CD14-positive monocyte (primary cell): Measurements from ENCODE around the gene KLRK1. TPM values are rescaled to one million over a fixed set of nuclear protein-coding genes. Genes with fewer than 3 reads are reported as not detected.

Experiments
- DNase-seq, 3 donors: peaks; one replicate each; pipeline ENCODE4 v3.0.0-alpha.2; 2011 to 2022
- H2AFZ ChIP-seq: 2 replicates; pipeline ENCODE4 v1.6.0; 2012; ENCODE audit warnings: mild to moderate bottlenecking, low read depth, low read length, inconsistent platforms; ENCODE audit not compliant: insufficient read depth, poor library complexity, severe bottlenecking
- H3K27ac ChIP-seq, 2 donors: 1 replicate in 1 of 2; 2 replicates in 1 of 2; pipeline ENCODE4 v1.5.1; 2012 to 2013; ENCODE audit warnings: low read length in 2 of 2, control low read depth in 1 of 2, inconsistent platforms in 1 of 2, low read depth in 1 of 2, mild to moderate bottlenecking in 1 of 2
- H3K27me3 ChIP-seq, 2 donors: one replicate each; pipeline versions ENCODE4 v1.6.0 to v1.6.1; 2011 to 2013; ENCODE audit warnings: low read length in 2 of 2; ENCODE audit not compliant: control insufficient read depth in 2 of 2, insufficient read depth in 2 of 2
- H3K36me3 ChIP-seq, 2 donors: replicated peaks in 1 of 2; 1 replicate in 1 of 2; 2 replicates in 1 of 2; pipeline versions ENCODE4 v1.5.1 to v1.6.1; 2012 to 2013; ENCODE audit warnings: low read length in 2 of 2, control low read depth in 1 of 2, inconsistent platforms in 1 of 2, mild to moderate bottlenecking in 1 of 2; ENCODE audit not compliant: insufficient read depth in 2 of 2, control insufficient read depth in 1 of 2
- H3K4me1 ChIP-seq, 2 donors: 1 replicate in 1 of 2; 2 replicates in 1 of 2; pipeline versions ENCODE4 v1.5.1 to v1.6.1; 2012 to 2013; ENCODE audit warnings: low read length in 2 of 2, control low read depth in 1 of 2, inconsistent platforms in 1 of 2, mild to moderate bottlenecking in 1 of 2, moderate library complexity in 1 of 2; ENCODE audit not compliant: insufficient read depth in 2 of 2, control insufficient read depth in 1 of 2
- H3K4me2 ChIP-seq: replicated peaks from 2 replicates; pipeline ENCODE3; 2012; ENCODE audit warnings: low read length, moderate library complexity, mild to moderate bottlenecking; ENCODE audit not compliant: poor library complexity, severe bottlenecking; ENCODE audit errors: extremely low read depth
- H3K4me3 ChIP-seq, 3 experiments: fragments of 200-600 bp in 1 of 3; sonication (generic) in 1 of 3; replicated peaks in 1 of 3; 1 replicate in 2 of 3; 2 replicates in 1 of 3; pipeline ENCODE4 v1.5.1; 2011 to 2013; ENCODE audit warnings: low read length in 3 of 3, mild to moderate bottlenecking in 3 of 3, control low read depth in 2 of 3, low read depth in 2 of 3, inconsistent platforms in 1 of 3, moderate library complexity in 1 of 3
- H3K79me2 ChIP-seq: 2 replicates; pipeline ENCODE4 v1.6.0; 2012; ENCODE audit warnings: mild to moderate bottlenecking, control low read depth, inconsistent platforms, low read length, moderate library complexity; ENCODE audit not compliant: insufficient read depth
- H3K9ac ChIP-seq: 2 replicates; pipeline ENCODE4 v1.6.0; 2017; ENCODE audit warnings: low read length, mild to moderate bottlenecking; ENCODE audit not compliant: insufficient read depth, poor library complexity, severe bottlenecking
- H3K9me3 ChIP-seq, 2 donors: replicated peaks in 1 of 2; 1 replicate in 1 of 2; 2 replicates in 1 of 2; pipeline versions ENCODE4 v1.5.1 to v1.6.1; 2012 to 2013; ENCODE audit warnings: low read length in 2 of 2, control low read depth in 1 of 2; ENCODE audit not compliant: control insufficient read depth in 1 of 2, insufficient read depth in 1 of 2
- H4K20me1 ChIP-seq: 2 replicates; pipeline ENCODE4 v1.6.0; 2012; ENCODE audit warnings: mild to moderate bottlenecking, low read length, control low read depth, moderate library complexity; ENCODE audit not compliant: insufficient read depth
- H3K27ac Mint-ChIP-seq, 7 donors: one replicate each; pipeline ENCODE4 v1.8.0; 2020; ENCODE audit warnings: mild to moderate bottlenecking in 7 of 7, mixed read lengths in 7 of 7, moderate library complexity in 6 of 7, inconsistent platforms in 2 of 7
- H3K27me3 Mint-ChIP-seq, 3 donors: one replicate each; pipeline ENCODE4 v1.8.0; 2021 to 2022; ENCODE audit warnings: low read depth in 3 of 3, mild to moderate bottlenecking in 3 of 3, mixed read lengths in 3 of 3, moderate library complexity in 3 of 3, inconsistent platforms in 1 of 3
- H3K36me3 Mint-ChIP-seq, 2 donors: one replicate each; pipeline ENCODE4 v1.8.0; 2020; ENCODE audit warnings: mixed read lengths in 2 of 2, inconsistent platforms in 1 of 2, mild to moderate bottlenecking in 1 of 2
- H3K4me1 Mint-ChIP-seq: one replicate; pipeline ENCODE4 v1.8.0; 2020; ENCODE audit warnings: mild to moderate bottlenecking, mixed read lengths
- H3K4me3 Mint-ChIP-seq, 2 donors: one replicate each; pipeline ENCODE4 v1.8.0; 2020; ENCODE audit warnings: mild to moderate bottlenecking in 2 of 2, mixed read lengths in 2 of 2, moderate library complexity in 1 of 2
- H3K9me3 Mint-ChIP-seq, 7 donors: one replicate each; pipeline ENCODE4 v1.8.0; 2020 to 2022; ENCODE audit warnings: mixed read lengths in 7 of 7, mild to moderate bottlenecking in 6 of 7, moderate library complexity in 6 of 7, inconsistent platforms in 2 of 7
- WGBS: methylation state at CpG from one replicate; pipeline ENCODE4 v1.1.5; 2013; ENCODE audit warnings: missing lambda C conversion rate; ENCODE audit not compliant: insufficient coverage; 5-methylcytosine and 5-hydroxymethylcytosine counted together
- intact Hi-C, 2 donors: fragments of 100-400 bp; cut with micrococcal nuclease; formaldehyde crosslinking; loops; one replicate each; pipeline versions ENCODE4 v1.15.0 to v1.15.1; 2023
- polyA plus RNA-seq, 3 donors: library from polyadenylated mRNA; depleted of rRNA in 1 of 3; unstranded in 2 of 3; stranded (reverse) in 1 of 3; fragments of 300-500 nt in 2 of 3; fragments of >200 nt in 1 of 3; fragmentation: Illumina TruSeq in 2 of 3; gene quantifications; 1 replicate in 2 of 3; 2 replicates in 1 of 3; pipeline ENCODE4 v1.2.3, GENCODE V29; 2012 to 2021
- TF ChIP-seq, protein P1 (sequence below): fragments of 200-600 bp; IDR thresholded peaks from one replicate; pipeline ENCODE4 v1.8.0; 2022; ENCODE audit warnings: antibody characterized with exemption, mild to moderate bottlenecking

KLRK1 gene
- polyA plus RNA-seq, 3 donors = 0.05 to 1.3 (median 1.3) TPM

GRCh38 chr12:10366875-10367274 is 23.0 kb downstream of the KLRK1 start:
- intact Hi-C loops = no loop called here
- TF ChIP-seq, protein P1, sequence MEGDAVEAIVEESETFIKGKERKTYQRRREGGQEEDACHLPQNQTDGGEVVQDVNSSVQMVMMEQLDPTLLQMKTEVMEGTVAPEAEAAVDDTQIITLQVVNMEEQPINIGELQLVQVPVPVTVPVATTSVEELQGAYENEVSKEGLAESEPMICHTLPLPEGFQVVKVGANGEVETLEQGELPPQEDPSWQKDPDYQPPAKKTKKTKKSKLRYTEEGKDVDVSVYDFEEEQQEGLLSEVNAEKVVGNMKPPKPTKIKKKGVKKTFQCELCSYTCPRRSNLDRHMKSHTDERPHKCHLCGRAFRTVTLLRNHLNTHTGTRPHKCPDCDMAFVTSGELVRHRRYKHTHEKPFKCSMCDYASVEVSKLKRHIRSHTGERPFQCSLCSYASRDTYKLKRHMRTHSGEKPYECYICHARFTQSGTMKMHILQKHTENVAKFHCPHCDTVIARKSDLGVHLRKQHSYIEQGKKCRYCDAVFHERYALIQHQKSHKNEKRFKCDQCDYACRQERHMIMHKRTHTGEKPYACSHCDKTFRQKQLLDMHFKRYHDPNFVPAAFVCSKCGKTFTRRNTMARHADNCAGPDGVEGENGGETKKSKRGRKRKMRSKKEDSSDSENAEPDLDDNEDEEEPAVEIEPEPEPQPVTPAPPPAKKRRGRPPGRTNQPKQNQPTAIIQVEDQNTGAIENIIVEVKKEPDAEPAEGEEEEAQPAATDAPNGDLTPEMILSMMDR = no peak

GRCh38 chr12:10365696-10366405 is 24.0 kb downstream of the KLRK1 start:
- no peaks in the 10 kb centered on the region for H3K36me3 ChIP-seq
- H2AFZ ChIP-seq = peak overlapping the region; percentile 96
- no peaks in the 10 kb centered on the region for H3K27me3 Mint-ChIP-seq
- H3K9me3 Mint-ChIP-seq = peaks cover 4 to 17% (median 8%) of the 10 kb centered on the region in 7 donors
- intact Hi-C loops = no loop called here
- H3K27ac ChIP-seq = peak overlapping the region in 1 of 2 donors; percentile 97
- peak in 2 of 3 donors; percentile 42 to 55 for DNase-seq
- peaks cover 26 to 30% of the 10 kb centered on the region in 2 donors for H3K4me1 ChIP-seq
- TF ChIP-seq, protein P1 = peak; percentile 42
- H3K4me3 ChIP-seq = peak overlapping the region; percentile 52 to 99 (median 91)
- no peak overlapping the region for H3K9ac ChIP-seq
- 100% methylated on average over 1 of the region's 6 CpGs for WGBS
- no peaks in the 10 kb centered on the region for H4K20me1 ChIP-seq
- peaks cover 0 to 9% of the 10 kb centered on the region in 2 donors for H3K9me3 ChIP-seq
- H3K4me1 Mint-ChIP-seq = peaks cover 15% of the 10 kb centered on the region
- H3K36me3 Mint-ChIP-seq = no peaks in the 10 kb centered on the region
- H3K4me3 Mint-ChIP-seq = no peak overlapping the region
- peak overlapping the region in 1 of 7 donors; percentile 32 for H3K27ac Mint-ChIP-seq
- H3K4me2 ChIP-seq = peak overlapping the region; percentile 75
- H3K79me2 ChIP-seq = no peaks in the 10 kb centered on the region
- H3K27me3 ChIP-seq = no peaks in the 10 kb centered on the region

More at GRCh38 chr12:10366875-10367274, 23.0 kb downstream of the KLRK1 start:
- Histone ChIP-seq H3K4me2 (no peak overlapping the region), H2AFZ (no peak overlapping the region), H3K9me3 (peaks cover 0 to 9% of the 10 kb centered on the region in 2 donors), H3K36me3 (no peaks in the 10 kb centered on the region), H3K9ac (no peak overlapping the region), H3K27me3 (no peaks in the 10 kb centered on the region), H4K20me1 (no peaks in the 10 kb centered on the region), H3K4me1 (peaks cover 34 to 40% of the 10 kb centered on the region in 2 donors), H3K4me3 (no peak overlapping the region), H3K27ac (peak overlapping the region in 1 of 2 donors; percentile 21), H3K79me2 (no peaks in the 10 kb centered on the region)
- no peak overlapping the region for H3K4me3 Mint-ChIP-seq
- peaks cover 4 to 17% (median 8%) of the 10 kb centered on the region in 7 donors for H3K9me3 Mint-ChIP-seq
- no peak for DNase-seq
- peak overlapping the region in 1 of 7 donors; percentile 32 for H3K27ac Mint-ChIP-seq
- no peaks in the 10 kb centered on the region for H3K36me3 Mint-ChIP-seq
- peaks cover 25% of the 10 kb centered on the region for H3K4me1 Mint-ChIP-seq
- no peaks in the 10 kb centered on the region for H3K27me3 Mint-ChIP-seq
